SK-N-SH (cell line): ENCODE measurements around the gene ZNF398.

ENCODE experiments used
- CHD2 ChIP-seq: fragments of 150-350 bp; IDR thresholded peaks from 2 replicates; pipeline ENCODE4 v1.6.1; 2018; ENCODE audit warnings: low read length; ENCODE audit not compliant: partially characterized antibody
- EP300 ChIP-seq, 2 experiments: IDR thresholded peaks; 2 replicates each; pipeline versions ENCODE4 v1.4.0 to v1.6.1; 2012; ENCODE audit warnings: borderline replicate concordance in 1 of 2, low read depth in 1 of 2, low read length in 1 of 2
- EZH2phosphoT487 ChIP-seq: fragments of 200-600 bp; sonication (generic); IDR thresholded peaks from 2 replicates; pipeline ENCODE4 v1.6.1; 2017; ENCODE audit warnings: low read depth, mixed run types, mild to moderate bottlenecking, antibody characterized with exemption, moderate library complexity, borderline replicate concordance
- NFIC ChIP-seq: IDR thresholded peaks from 2 replicates; pipeline ENCODE4 v1.4.0; 2012; ENCODE audit warnings: borderline replicate concordance
- NRF1 ChIP-seq: IDR thresholded peaks from 2 replicates; pipeline ENCODE4 v1.6.1; 2012; ENCODE audit warnings: low read depth, mild to moderate bottlenecking, low read length
- RFX5 ChIP-seq: IDR thresholded peaks from 2 replicates; pipeline ENCODE4 v1.6.1; 2012; ENCODE audit warnings: mild to moderate bottlenecking, improper control_type of control experiment, low read length
- TCF12 ChIP-seq: IDR thresholded peaks from 2 replicates; pipeline ENCODE4 v1.4.0; 2012
- TF ChIP-seq, protein P1 (sequence below): IDR thresholded peaks from 2 replicates; pipeline ENCODE4 v1.6.1; 2012; ENCODE audit warnings: mild to moderate bottlenecking, low read depth, low read length, moderate library complexity
- TF ChIP-seq, protein P2 (sequence below): fragments of 150-350 bp; IDR thresholded peaks from 2 replicates; pipeline ENCODE4 v1.6.1; 2017; ENCODE audit warnings: antibody characterized with exemption, low read length, low read depth, borderline replicate concordance
- TF ChIP-seq, protein P3 (sequence below): fragments of 200-600 bp; sonication (generic); IDR thresholded peaks from 2 replicates; pipeline ENCODE4 v1.6.1; 2017; ENCODE audit warnings: antibody characterized with exemption, mild to moderate bottlenecking, moderate library complexity

DNA sequence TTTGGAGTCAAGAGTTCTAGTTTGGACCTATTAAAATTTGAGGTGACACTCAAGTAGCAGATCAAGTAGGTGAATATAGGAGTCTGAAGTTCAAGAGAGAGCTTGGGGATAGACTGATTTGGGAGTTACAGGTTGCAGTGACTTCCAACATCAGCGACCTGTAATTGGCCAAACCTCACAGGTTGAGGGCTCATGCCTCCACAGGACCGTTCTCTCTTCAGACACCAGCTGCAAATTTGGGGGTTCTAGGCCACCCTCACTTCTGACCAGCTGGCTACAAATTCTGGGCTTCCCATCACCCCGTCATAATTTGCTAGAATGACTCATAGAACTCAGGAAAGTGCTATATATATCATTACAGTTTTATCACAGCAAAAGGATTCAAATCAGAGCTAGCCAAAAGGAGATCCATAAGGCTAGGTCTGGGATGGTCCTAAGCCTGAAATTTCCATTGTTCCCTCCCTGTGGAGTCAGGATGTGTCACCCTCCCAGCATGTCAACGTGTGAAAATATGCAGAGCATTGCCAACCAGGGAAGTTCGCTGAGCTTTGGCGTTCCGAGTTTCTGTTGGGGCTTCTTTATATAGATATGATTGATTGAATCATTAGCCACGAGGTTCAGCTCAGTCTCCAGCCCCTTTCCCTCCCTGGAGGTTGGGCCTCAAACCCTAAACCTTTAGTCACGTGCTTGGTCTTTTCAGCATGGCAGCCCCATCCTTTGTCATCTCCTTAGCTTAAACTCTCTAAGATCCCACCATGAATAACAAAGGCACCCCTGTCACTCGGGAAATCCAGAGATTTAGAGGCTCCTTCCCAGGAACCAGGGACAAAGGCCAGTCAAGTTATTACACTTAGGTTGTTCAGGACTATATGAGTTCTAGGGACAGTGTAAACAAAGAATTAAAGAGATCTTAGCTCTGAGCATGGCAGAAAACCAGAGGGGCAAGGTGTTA is 71.5 kb downstream of the ZNF398 start:
- TF ChIP-seq TCF12 (no peak), EP300 (IDR thresholded peaks at IDR 0.05; ENCODE audit: borderline replicate concordance in 1 of 2, low read depth in 1 of 2, low read length in 1 of 2) (no peak), NRF1 (no peak), RFX5 (no peak), NFIC (no peak), CHD2 (no peak), EZH2phosphoT487 (no peak)
- TF ChIP-seq, protein P1, sequence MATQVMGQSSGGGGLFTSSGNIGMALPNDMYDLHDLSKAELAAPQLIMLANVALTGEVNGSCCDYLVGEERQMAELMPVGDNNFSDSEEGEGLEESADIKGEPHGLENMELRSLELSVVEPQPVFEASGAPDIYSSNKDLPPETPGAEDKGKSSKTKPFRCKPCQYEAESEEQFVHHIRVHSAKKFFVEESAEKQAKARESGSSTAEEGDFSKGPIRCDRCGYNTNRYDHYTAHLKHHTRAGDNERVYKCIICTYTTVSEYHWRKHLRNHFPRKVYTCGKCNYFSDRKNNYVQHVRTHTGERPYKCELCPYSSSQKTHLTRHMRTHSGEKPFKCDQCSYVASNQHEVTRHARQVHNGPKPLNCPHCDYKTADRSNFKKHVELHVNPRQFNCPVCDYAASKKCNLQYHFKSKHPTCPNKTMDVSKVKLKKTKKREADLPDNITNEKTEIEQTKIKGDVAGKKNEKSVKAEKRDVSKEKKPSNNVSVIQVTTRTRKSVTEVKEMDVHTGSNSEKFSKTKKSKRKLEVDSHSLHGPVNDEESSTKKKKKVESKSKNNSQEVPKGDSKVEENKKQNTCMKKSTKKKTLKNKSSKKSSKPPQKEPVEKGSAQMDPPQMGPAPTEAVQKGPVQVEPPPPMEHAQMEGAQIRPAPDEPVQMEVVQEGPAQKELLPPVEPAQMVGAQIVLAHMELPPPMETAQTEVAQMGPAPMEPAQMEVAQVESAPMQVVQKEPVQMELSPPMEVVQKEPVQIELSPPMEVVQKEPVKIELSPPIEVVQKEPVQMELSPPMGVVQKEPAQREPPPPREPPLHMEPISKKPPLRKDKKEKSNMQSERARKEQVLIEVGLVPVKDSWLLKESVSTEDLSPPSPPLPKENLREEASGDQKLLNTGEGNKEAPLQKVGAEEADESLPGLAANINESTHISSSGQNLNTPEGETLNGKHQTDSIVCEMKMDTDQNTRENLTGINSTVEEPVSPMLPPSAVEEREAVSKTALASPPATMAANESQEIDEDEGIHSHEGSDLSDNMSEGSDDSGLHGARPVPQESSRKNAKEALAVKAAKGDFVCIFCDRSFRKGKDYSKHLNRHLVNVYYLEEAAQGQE = no peak
- TF ChIP-seq, protein P2, sequence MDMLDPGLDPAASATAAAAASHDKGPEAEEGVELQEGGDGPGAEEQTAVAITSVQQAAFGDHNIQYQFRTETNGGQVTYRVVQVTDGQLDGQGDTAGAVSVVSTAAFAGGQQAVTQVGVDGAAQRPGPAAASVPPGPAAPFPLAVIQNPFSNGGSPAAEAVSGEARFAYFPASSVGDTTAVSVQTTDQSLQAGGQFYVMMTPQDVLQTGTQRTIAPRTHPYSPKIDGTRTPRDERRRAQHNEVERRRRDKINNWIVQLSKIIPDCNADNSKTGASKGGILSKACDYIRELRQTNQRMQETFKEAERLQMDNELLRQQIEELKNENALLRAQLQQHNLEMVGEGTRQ = no peak
- TF ChIP-seq, protein P3, sequence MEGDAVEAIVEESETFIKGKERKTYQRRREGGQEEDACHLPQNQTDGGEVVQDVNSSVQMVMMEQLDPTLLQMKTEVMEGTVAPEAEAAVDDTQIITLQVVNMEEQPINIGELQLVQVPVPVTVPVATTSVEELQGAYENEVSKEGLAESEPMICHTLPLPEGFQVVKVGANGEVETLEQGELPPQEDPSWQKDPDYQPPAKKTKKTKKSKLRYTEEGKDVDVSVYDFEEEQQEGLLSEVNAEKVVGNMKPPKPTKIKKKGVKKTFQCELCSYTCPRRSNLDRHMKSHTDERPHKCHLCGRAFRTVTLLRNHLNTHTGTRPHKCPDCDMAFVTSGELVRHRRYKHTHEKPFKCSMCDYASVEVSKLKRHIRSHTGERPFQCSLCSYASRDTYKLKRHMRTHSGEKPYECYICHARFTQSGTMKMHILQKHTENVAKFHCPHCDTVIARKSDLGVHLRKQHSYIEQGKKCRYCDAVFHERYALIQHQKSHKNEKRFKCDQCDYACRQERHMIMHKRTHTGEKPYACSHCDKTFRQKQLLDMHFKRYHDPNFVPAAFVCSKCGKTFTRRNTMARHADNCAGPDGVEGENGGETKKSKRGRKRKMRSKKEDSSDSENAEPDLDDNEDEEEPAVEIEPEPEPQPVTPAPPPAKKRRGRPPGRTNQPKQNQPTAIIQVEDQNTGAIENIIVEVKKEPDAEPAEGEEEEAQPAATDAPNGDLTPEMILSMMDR = no peak
